Hepatocyte (in vitro differentiated cells): ENCODE data around the gene SIX4. TPM values are rescaled to one million over a fixed set of nuclear protein-coding genes. Genes with fewer than 3 reads are reported as not detected.

Source experiments
- DNase-seq: peaks from one replicate; pipeline ENCODE4 v3.0.0-alpha.2; 2016; ENCODE audit warnings: low spot score
- H2AFZ ChIP-seq: fragments of 200-600 bp; sonication (generic); 2 replicates; pipeline ENCODE4 v1.6.0; 2016; ENCODE audit warnings: antibody characterized with exemption, mild to moderate bottlenecking
- H3K27ac ChIP-seq: fragments of 200-600 bp; sonication (generic); 2 replicates; pipeline ENCODE4 v1.5.1; 2016; ENCODE audit warnings: mild to moderate bottlenecking
- H3K27me3 ChIP-seq: fragments of 200-600 bp; sonication (generic); 2 replicates; pipeline ENCODE4 v1.6.1; 2016
- H3K36me3 ChIP-seq: fragments of 200-600 bp; sonication (generic); replicated peaks from 2 replicates; pipeline ENCODE4 v1.5.1; 2016; ENCODE audit warnings: low read depth; ENCODE audit not compliant: insufficient read depth
- H3K4me1 ChIP-seq: fragments of 200-600 bp; sonication (generic); 2 replicates; pipeline ENCODE4 v1.5.1; 2016; ENCODE audit warnings: mild to moderate bottlenecking, moderate library complexity; ENCODE audit not compliant: insufficient read depth
- H3K4me2 ChIP-seq: fragments of 200-600 bp; sonication (generic); 2 replicates; pipeline ENCODE4 v1.6.0; 2016
- H3K4me3 ChIP-seq: fragments of 200-600 bp; sonication (generic); 2 replicates; pipeline ENCODE4 v1.5.1; 2016; ENCODE audit warnings: mild to moderate bottlenecking
- H3K79me2 ChIP-seq: fragments of 200-600 bp; sonication (generic); 2 replicates; pipeline ENCODE4 v1.6.0; 2017; ENCODE audit warnings: mild to moderate bottlenecking
- H3K9me2 ChIP-seq: fragments of 200-600 bp; sonication (generic); replicated peaks from 2 replicates; pipeline ENCODE4 v1.6.0; 2017; ENCODE audit warnings: mild to moderate bottlenecking; ENCODE audit not compliant: insufficient read depth
- H3K9me3 ChIP-seq: fragments of 200-600 bp; sonication (generic); 2 replicates; pipeline ENCODE4 v1.5.1; 2016; ENCODE audit warnings: low read depth, mild to moderate bottlenecking
- H4K20me1 ChIP-seq: fragments of 200-600 bp; sonication (generic); 2 replicates; pipeline ENCODE4 v1.6.0; 2016; ENCODE audit warnings: mild to moderate bottlenecking; ENCODE audit not compliant: insufficient read depth, poor library complexity, severe bottlenecking
- CTCF ChIP-seq: fragments of 200-600 bp; sonication (generic); IDR thresholded peaks from 2 replicates; pipeline ENCODE4 v1.5.1; 2016; ENCODE audit warnings: antibody characterized with exemption, mild to moderate bottlenecking; ENCODE audit not compliant: poor library complexity
- EZH2 ChIP-seq: fragments of 200-600 bp; sonication (generic); IDR thresholded peaks from 2 replicates; pipeline ENCODE4 v1.6.1; 2016; ENCODE audit warnings: antibody characterized with exemption, mild to moderate bottlenecking, borderline replicate concordance
- EZH2phosphoT487 ChIP-seq: fragments of 200-600 bp; sonication (generic); IDR thresholded peaks from one replicate; pipeline ENCODE4 v1.6.1; 2018; ENCODE audit warnings: antibody characterized with exemption, mild to moderate bottlenecking, low read depth, moderate library complexity; ENCODE audit not compliant: unreplicated experiment, severe bottlenecking
- WGBS: methylation state at CpG from one replicate; pipeline ENCODE4 v1.1.6; 2016; ENCODE audit warnings: low lambda C conversion rate; ENCODE audit errors: missing lambda C conversion rate; 5-methylcytosine and 5-hydroxymethylcytosine counted together
- polyA plus RNA-seq: library from polyadenylated mRNA; unstranded; fragments of >200 nt; fragmentation: Nextera tagmentation; extraction: Ambion mirVana; gene quantifications from 2 replicates; pipeline ENCODE4 v1.2.1, GENCODE V29; 2016
- total RNA-seq: library from RNA; depleted of rRNA; stranded (reverse); fragments of >200 nt; gene quantifications from 2 replicates; pipeline ENCODE4 v1.2.3, GENCODE V29; 2014

Gene SIX4
- total and polyA plus RNA-seq, 2 experiments from 2014 or later = 1.1 to 7.0 TPM

- H3K36me3 ChIP-seq = no peaks in the 10 kb centered on the region
Measured at GRCh38 chr14:60681271-60681670, 42.9 kb downstream of the SIX4 start.

GRCh38 chr14:60680511-60680910 is 43.6 kb downstream of the SIX4 start:
- Histone ChIP-seq H3K4me1 (no peaks in the 10 kb centered on the region), H3K27me3 (no peaks in the 10 kb centered on the region), H3K4me2 (no peak overlapping the region), H3K4me3 (no peak overlapping the region), H3K79me2 (no peaks in the 10 kb centered on the region), H3K9me3 (no peaks in the 10 kb centered on the region), H4K20me1 (no peaks in the 10 kb centered on the region), H2AFZ (no peak overlapping the region), H3K9me2 (no peaks in the 10 kb centered on the region), H3K36me3 (no peaks in the 10 kb centered on the region), H3K27ac (no peak overlapping the region)
- WGBS = 95% methylated on average over 3 of the region's 3 CpGs
- TF ChIP-seq EZH2phosphoT487 (no peak), CTCF (no peak), EZH2 (no peak)
- DNase-seq = no peak

More at GRCh38 chr14:60681271-60681670, 42.9 kb downstream of the SIX4 start:
- DNase-seq = no peak
- H3K4me3 ChIP-seq = no peak overlapping the region
- no peaks in the 10 kb centered on the region for H3K9me2 ChIP-seq
- H3K79me2 ChIP-seq = no peaks in the 10 kb centered on the region
- H3K27ac ChIP-seq = no peak overlapping the region
- H4K20me1 ChIP-seq = no peaks in the 10 kb centered on the region
- no peaks in the 10 kb centered on the region for H3K4me1 ChIP-seq
- no peaks in the 10 kb centered on the region for H3K27me3 ChIP-seq
- no peak overlapping the region for H3K4me2 ChIP-seq
- H2AFZ ChIP-seq = no peak overlapping the region
- H3K9me3 ChIP-seq = no peaks in the 10 kb centered on the region
- TF ChIP-seq EZH2 (no peak), EZH2phosphoT487 (no peak), CTCF (no peak)

- TF ChIP-seq CTCF = no peak
- no peak for TF ChIP-seq EZH2phosphoT487
- WGBS = 86% methylated on average over 4 of the region's 4 CpGs
- H3K27me3 ChIP-seq = no peaks in the 10 kb centered on the region
- no peak overlapping the region for H3K27ac ChIP-seq
- H3K9me3 ChIP-seq = no peaks in the 10 kb centered on the region
- DNase-seq = no peak
- no peak overlapping the region for H2AFZ ChIP-seq
- H3K79me2 ChIP-seq = no peaks in the 10 kb centered on the region
- no peaks in the 10 kb centered on the region for H3K36me3 ChIP-seq
- no peak overlapping the region for H3K4me3 ChIP-seq
- H4K20me1 ChIP-seq = no peaks in the 10 kb centered on the region
- no peaks in the 10 kb centered on the region for H3K9me2 ChIP-seq
- H3K4me2 ChIP-seq = no peak overlapping the region
- H3K4me1 ChIP-seq = no peaks in the 10 kb centered on the region
Measured at GRCh38 chr14:60679566-60680258, 44.4 kb downstream of the SIX4 start.

- no peaks in the 10 kb centered on the region for H3K79me2 ChIP-seq
- H4K20me1 ChIP-seq = no peaks in the 10 kb centered on the region
- TF ChIP-seq CTCF = no peak
- no peak for TF ChIP-seq EZH2
- TF ChIP-seq EZH2phosphoT487 = no peak
- no peak overlapping the region for H3K4me3 ChIP-seq
- H3K36me3 ChIP-seq = no peaks in the 10 kb centered on the region
- H3K27ac ChIP-seq = no peak overlapping the region
- H3K4me1 ChIP-seq = no peaks in the 10 kb centered on the region
- H3K9me2 ChIP-seq = no peaks in the 10 kb centered on the region
- no peaks in the 10 kb centered on the region for H3K27me3 ChIP-seq
- DNase-seq = no peak
- no peak overlapping the region for H3K4me2 ChIP-seq
- no peak overlapping the region for H2AFZ ChIP-seq
- H3K9me3 ChIP-seq = no peaks in the 10 kb centered on the region
Measured at GRCh38 chr14:60677701-60678100, 46.5 kb downstream of the SIX4 start.
